HG02840 (cell line): Measurements from ENCODE around the gene SH2B3.

Source experiments
- ATAC-seq: cut with Tn5 transposase; IDR thresholded peaks from one replicate; pipeline ENCODE4 v1.9.1; 2021; ENCODE audit warnings: mild to moderate bottlenecking, moderate library complexity, moderate number of reproducible peaks; ENCODE audit not compliant: unreplicated experiment, low FRiP score

Gene SH2B3

GRCh38 chr12:111424793-111425251 is 19.1 kb downstream of the SH2B3 start:
- ATAC-seq, result no peak

GRCh38 chr12:111425655-111426054 is 19.9 kb downstream of the SH2B3 start:
- no peak for ATAC-seq

GRCh38 chr12:111426344-111427185 is 20.8 kb downstream of the SH2B3 start:
- no peak for ATAC-seq

- no peak for ATAC-seq
These were observed 21.8 kb downstream of the SH2B3 start for GRCh38 chr12:111427417-111428074.

- ATAC-seq, result no peak
These were observed 22.5 kb downstream of the SH2B3 start for GRCh38 chr12:111428081-111428727.

GRCh38 chr12:111428728-111429175 is 23.0 kb downstream of the SH2B3 start:
- no peak for ATAC-seq

- no peak for ATAC-seq
These were observed 24.2 kb downstream of the SH2B3 start for GRCh38 chr12:111429828-111430432.

GRCh38 chr12:111430433-111431353 is 25.0 kb downstream of the SH2B3 start:
- no peak for ATAC-seq

GRCh38 chr12:111431772-111432171 is 26.0 kb downstream of the SH2B3 start:
- ATAC-seq, result no peak

- ATAC-seq, result no peak
These were observed 28.3 kb downstream of the SH2B3 start for GRCh38 chr12:111434049-111434448.

GRCh38 chr12:111434680-111435338 is 29.1 kb downstream of the SH2B3 start:
- ATAC-seq, result peak; percentile 53

GRCh38 chr12:111435661-111436201 is 30.0 kb downstream of the SH2B3 start:
- no peak for ATAC-seq

GRCh38 chr12:111436266-111436665 is 30.5 kb downstream of the SH2B3 start:
- no peak for ATAC-seq

GRCh38 chr12:111436811-111437210 is 31.1 kb downstream of the SH2B3 start:
- no peak for ATAC-seq

- no peak for ATAC-seq
These were observed 32.2 kb downstream of the SH2B3 start for GRCh38 chr12:111437816-111438454.

- ATAC-seq, result no peak
These were observed 32.8 kb downstream of the SH2B3 start for GRCh38 chr12:111438481-111438880.

GRCh38 chr12:111439657-111440151 is 34.0 kb downstream of the SH2B3 start:
- no peak for ATAC-seq

- no peak for ATAC-seq
These were observed 34.4 kb downstream of the SH2B3 start for GRCh38 chr12:111440152-111440551.
